SK-N-SH treated with all-trans-retinoic acid at 6 μM for 48 hours (cell line): ENCODE measurements around the gene KLHDC7A.

ENCODE experiments used
- ATAC-seq: fragments of 200-7000 bp; cut with Tn5 transposase; 3 replicates; pipeline ENCODE4 v1.9.1; 2020; ENCODE audit warnings: mild to moderate bottlenecking, moderate library complexity
- ARNTL ChIP-seq: fragments of 450-650 bp; formaldehyde crosslinking; IDR thresholded peaks from 2 replicates; pipeline ENCODE4 v1.5.0; 2020; ENCODE audit warnings: low read depth, mild to moderate bottlenecking, moderate library complexity, borderline replicate concordance
- BACH2 ChIP-seq: fragments of 250-450 bp; sonication (Bioruptor Pico); IDR thresholded peaks from 2 replicates; pipeline ENCODE4 v1.9.0; 2021; ENCODE audit warnings: mild to moderate bottlenecking, borderline replicate concordance
- CREB5 ChIP-seq: fragments of 250-450 bp; sonication (Bioruptor Pico); IDR thresholded peaks from 2 replicates; pipeline ENCODE4 v1.5.1; 2020; ENCODE audit warnings: low read depth, mild to moderate bottlenecking, moderate library complexity
- CSDC2 ChIP-seq: fragments of 250-450 bp; sonication (Bioruptor Pico); IDR thresholded peaks from 2 replicates; pipeline ENCODE4 v1.5.0; 2020; ENCODE audit warnings: mild to moderate bottlenecking, moderate library complexity
- CSRNP3 ChIP-seq: fragments of 250-450 bp; sonication (Bioruptor Pico); IDR thresholded peaks from 2 replicates; pipeline ENCODE4 v1.5.1; 2021; ENCODE audit warnings: mild to moderate bottlenecking, moderate library complexity
- ESRRG ChIP-seq: fragments of 250-450 bp; sonication (Bioruptor Pico); IDR thresholded peaks from 2 replicates; pipeline ENCODE4 v1.6.1; 2021; ENCODE audit warnings: mild to moderate bottlenecking
- GLIS3 ChIP-seq: fragments of 250-450 bp; sonication (Bioruptor Pico); IDR thresholded peaks from 2 replicates; pipeline ENCODE4 v1.5.0; 2020; ENCODE audit warnings: mild to moderate bottlenecking, moderate library complexity
- ISL1 ChIP-seq: fragments of 250-450 bp; sonication (Bioruptor Pico); IDR thresholded peaks from 2 replicates; pipeline ENCODE4 v2.1.2; 2022; ENCODE audit warnings: mild to moderate bottlenecking, moderate library complexity
- OSR1 ChIP-seq: fragments of 250-450 bp; sonication (Bioruptor Pico); IDR thresholded peaks from 2 replicates; pipeline ENCODE4 v1.8.0; 2022; ENCODE audit warnings: moderate library complexity, mild to moderate bottlenecking, inconsistent platforms
- PATZ1 ChIP-seq: fragments of 250-450 bp; sonication (Bioruptor Pico); IDR thresholded peaks from 2 replicates; pipeline ENCODE4 v1.8.0; 2020; ENCODE audit warnings: mild to moderate bottlenecking, moderate library complexity, borderline replicate concordance
- POU6F1 ChIP-seq: fragments of 250-450 bp; sonication (Bioruptor Pico); IDR thresholded peaks from 2 replicates; pipeline ENCODE4 v1.8.0; 2021; ENCODE audit warnings: low read depth, mild to moderate bottlenecking, moderate library complexity, borderline replicate concordance
- PPARA ChIP-seq: fragments of 250-450 bp; sonication (Bioruptor Pico); IDR thresholded peaks from 2 replicates; pipeline ENCODE4 v1.5.0; 2020; ENCODE audit warnings: mild to moderate bottlenecking, borderline replicate concordance
- SNAI2 ChIP-seq: fragments of 250-450 bp; sonication (Bioruptor Pico); IDR thresholded peaks from 2 replicates; pipeline ENCODE4 v1.5.0; 2020; ENCODE audit warnings: mild to moderate bottlenecking, moderate library complexity
- TCF4 ChIP-seq: fragments of 250-450 bp; sonication (Bioruptor Pico); IDR thresholded peaks from 2 replicates; pipeline ENCODE4 v1.8.0; 2021; ENCODE audit warnings: mild to moderate bottlenecking, moderate library complexity, borderline replicate concordance
- TOX ChIP-seq: fragments of 250-450 bp; sonication (Bioruptor Pico); IDR thresholded peaks from 2 replicates; pipeline ENCODE4 v1.8.0; 2021; ENCODE audit warnings: mild to moderate bottlenecking, moderate library complexity, borderline replicate concordance
- TSHZ2 ChIP-seq: fragments of 250-450 bp; sonication (Bioruptor Pico); IDR thresholded peaks from 2 replicates; pipeline ENCODE4 v1.5.0; 2020; ENCODE audit warnings: mild to moderate bottlenecking, moderate library complexity
- ZC3H10 ChIP-seq: fragments of 250-450 bp; sonication (Bioruptor Pico); IDR thresholded peaks from 2 replicates; pipeline ENCODE4 v1.5.1; 2021; ENCODE audit warnings: mild to moderate bottlenecking, moderate library complexity
- ZFP3 ChIP-seq: fragments of 250-450 bp; sonication (Bioruptor Pico); IDR thresholded peaks from 2 replicates; pipeline ENCODE4 v1.5.0; 2020; ENCODE audit warnings: mild to moderate bottlenecking, moderate library complexity
- ZFP30 ChIP-seq: fragments of 450-650 bp; formaldehyde crosslinking; IDR thresholded peaks from 2 replicates; pipeline ENCODE4 v1.5.0; 2022; ENCODE audit warnings: mild to moderate bottlenecking, moderate library complexity
- ZNF565 ChIP-seq: fragments of 450-650 bp; formaldehyde crosslinking; conservative IDR thresholded peaks from 2 replicates; pipeline ENCODE4 v1.5.0; 2020; ENCODE audit warnings: low read depth, mild to moderate bottlenecking, moderate library complexity
- ZNF70 ChIP-seq: fragments of 450-650 bp; formaldehyde crosslinking; IDR thresholded peaks from 2 replicates; pipeline ENCODE4 v1.5.0; 2020; ENCODE audit warnings: mild to moderate bottlenecking, moderate library complexity
- ZNF8 ChIP-seq: fragments of 450-650 bp; formaldehyde crosslinking; IDR thresholded peaks from 2 replicates; pipeline ENCODE4 v1.5.0; 2020; ENCODE audit warnings: mild to moderate bottlenecking, moderate library complexity

The KLHDC7A gene

GRCh38 chr1:18468570-18468969, 12.2 kb upstream of the KLHDC7A start:
- no peak for TF ChIP-seq GLIS3
- no peak for TF ChIP-seq ZNF8 (CRISPR knock-in tag)
- TF ChIP-seq TCF4 (CRISPR knock-in tag): no peak
- no peak for TF ChIP-seq ARNTL (CRISPR knock-in tag)
- no peak for TF ChIP-seq ZNF565
- no peak for TF ChIP-seq CSDC2 (CRISPR knock-in tag)
- no peak for TF ChIP-seq ESRRG
- TF ChIP-seq SNAI2: no peak
- TF ChIP-seq CSRNP3 (CRISPR knock-in tag): no peak
- no peak for TF ChIP-seq ISL1 (CRISPR knock-in tag)
- no peak for TF ChIP-seq CREB5 (CRISPR knock-in tag)
- no peak for TF ChIP-seq ZFP3 (CRISPR knock-in tag)
- no peak for TF ChIP-seq PPARA
- TF ChIP-seq POU6F1 (CRISPR knock-in tag): no peak
- no peak for TF ChIP-seq TOX (CRISPR knock-in tag)
- no peak for TF ChIP-seq BACH2
- no peak for TF ChIP-seq ZC3H10
- TF ChIP-seq PATZ1 (CRISPR knock-in tag): no peak
- no peak for TF ChIP-seq ZNF70 (CRISPR knock-in tag)
- no peak for TF ChIP-seq ZFP30 (CRISPR knock-in tag)
- ATAC-seq: no peak

GRCh38 chr1:18469514-18469913, 11.2 kb upstream of the KLHDC7A start:
- no peak for ATAC-seq
- TF ChIP-seq TSHZ2 (CRISPR knock-in tag) (no peak), ESRRG (no peak), ZC3H10 (no peak), ZNF565 (no peak), ISL1 (CRISPR knock-in tag) (no peak), CSDC2 (CRISPR knock-in tag) (no peak), ZNF70 (CRISPR knock-in tag) (no peak), OSR1 (no peak), CREB5 (CRISPR knock-in tag) (no peak), ZNF8 (CRISPR knock-in tag) (no peak), CSRNP3 (CRISPR knock-in tag) (no peak), TOX (CRISPR knock-in tag) (no peak), TCF4 (CRISPR knock-in tag) (no peak)
